A549 treated with GW870086 at 1 μM for 4 hours (cell line): ENCODE data around the gene C10orf105. TPM values are rescaled to one million over a fixed set of nuclear protein-coding genes. Genes with fewer than 3 reads are reported as not detected.

Experiments used
- total RNA-seq: library from RNA; stranded (reverse); fragments of 200-300 nt; extraction: Qiagen RNA extraction; gene quantifications from 5 replicates; pipeline ENCODE4 v1.2.3, GENCODE V29; 2022; ENCODE audit warnings: low read depth

Gene C10orf105
- total RNA-seq: not detected in 5 replicates

GRCh38 chr10:71719464-71720201 is at the start of gene C10orf105:
C10orf105 (minus strand) TSS chr10:71719778; CDS start chr10:71716337, 3,441 bp downstream.

Other genes starting within 250 kb of the C10orf105 start
- 26.4 to 35.1 TPM (median 31.4 TPM) in 5 replicates for gene VSIR, start 53.7 kb upstream of the C10orf105 start, total RNA-seq
- 816 to 957 TPM (median 880 TPM) in 5 replicates for gene PSAP, start 131.5 kb upstream of the C10orf105 start, total RNA-seq
- gene CHST3, start 244.6 kb upstream of the C10orf105 start, total RNA-seq: 39.3 to 51.6 TPM (median 50.0 TPM) in 5 replicates